H1 (cell line): Measurements from ENCODE around the gene LCA5L.

Experiments used
- CTCF ChIP-seq, 3 experiments: IDR thresholded peaks; 1 replicate in 2 of 3; 2 replicates in 1 of 3; pipeline versions ENCODE4 v1.5.1 to v1.6.1; 2011; ENCODE audit warnings: low read length in 3 of 3, mild to moderate bottlenecking in 3 of 3, inconsistent platforms in 2 of 3, low read depth in 1 of 3, moderate library complexity in 1 of 3; ENCODE audit not compliant: insufficient read depth in 1 of 3; ENCODE audit errors: control extremely low read depth in 1 of 3
- ZNF274 ChIP-seq: IDR thresholded peaks from 2 replicates; pipeline ENCODE4 v1.7.0; 2012; ENCODE audit warnings: low read length, borderline replicate concordance; ENCODE audit errors: extremely low read depth

- TF ChIP-seq CTCF (IDR thresholded peaks at IDR 0.05; ENCODE audit: control extremely low read depth in 1 of 3, insufficient read depth in 1 of 3, low read depth in 1 of 3, low read length in 3 of 3) (no peak), ZNF274 (no peak)
Measured at GRCh38 chr21:39480271-39480670, 34.7 kb upstream of the LCA5L start.
